Measurements from ENCODE around the gene RGS21. TPM values are rescaled to one million over a fixed set of nuclear protein-coding genes. Genes with fewer than 3 reads are reported as not detected.

The RGS21 gene
- total and polyA plus RNA-seq, 11 donors = not detected

DNA sequence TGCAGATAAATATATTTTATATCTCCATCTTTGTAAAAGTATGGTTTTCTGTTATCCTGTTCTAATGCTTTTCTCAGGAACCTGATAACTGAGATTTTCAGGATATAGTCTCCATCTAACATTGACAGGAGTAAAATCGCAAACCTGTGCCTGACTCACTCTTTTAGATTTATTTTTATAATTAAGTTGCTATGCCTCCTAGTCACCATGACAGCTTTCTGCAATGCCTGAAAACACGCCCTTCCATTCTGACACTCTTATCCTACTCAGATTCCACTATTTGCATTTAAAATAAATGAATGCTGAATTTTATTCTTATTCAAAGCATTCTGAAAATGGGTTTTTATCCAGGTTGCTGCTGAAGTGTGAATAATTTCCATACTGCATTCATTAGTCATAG, 62.8 kb downstream of the RGS21 start:
- Histone ChIP-seq H3K4me1 (no peaks in the 10 kb centered on the region), H3K27me3 (no peaks in the 10 kb centered on the region), H3K27ac (no peak overlapping the region), H3K4me3 (no peak overlapping the region), H3K9me3 (peaks cover 0 to 13% (median 2%) of the 10 kb centered on the region in 12 donors), H3K36me3 (no peaks in the 10 kb centered on the region)
- WGBS, 4 donors = 81 to 91% (median 86%) methylated on average over 2 of the region's 2 CpGs
- DNase-seq = no peak
- TF ChIP-seq, protein P1, sequence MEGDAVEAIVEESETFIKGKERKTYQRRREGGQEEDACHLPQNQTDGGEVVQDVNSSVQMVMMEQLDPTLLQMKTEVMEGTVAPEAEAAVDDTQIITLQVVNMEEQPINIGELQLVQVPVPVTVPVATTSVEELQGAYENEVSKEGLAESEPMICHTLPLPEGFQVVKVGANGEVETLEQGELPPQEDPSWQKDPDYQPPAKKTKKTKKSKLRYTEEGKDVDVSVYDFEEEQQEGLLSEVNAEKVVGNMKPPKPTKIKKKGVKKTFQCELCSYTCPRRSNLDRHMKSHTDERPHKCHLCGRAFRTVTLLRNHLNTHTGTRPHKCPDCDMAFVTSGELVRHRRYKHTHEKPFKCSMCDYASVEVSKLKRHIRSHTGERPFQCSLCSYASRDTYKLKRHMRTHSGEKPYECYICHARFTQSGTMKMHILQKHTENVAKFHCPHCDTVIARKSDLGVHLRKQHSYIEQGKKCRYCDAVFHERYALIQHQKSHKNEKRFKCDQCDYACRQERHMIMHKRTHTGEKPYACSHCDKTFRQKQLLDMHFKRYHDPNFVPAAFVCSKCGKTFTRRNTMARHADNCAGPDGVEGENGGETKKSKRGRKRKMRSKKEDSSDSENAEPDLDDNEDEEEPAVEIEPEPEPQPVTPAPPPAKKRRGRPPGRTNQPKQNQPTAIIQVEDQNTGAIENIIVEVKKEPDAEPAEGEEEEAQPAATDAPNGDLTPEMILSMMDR (IDR thresholded peaks at IDR 0.05) = no peak
- TF ChIP-seq POLR2A (IDR thresholded peaks at IDR 0.05) = no peak
- ATAC-seq = no peak
- intact Hi-C loops (cut with DNase I) = no loop called here

DNA sequence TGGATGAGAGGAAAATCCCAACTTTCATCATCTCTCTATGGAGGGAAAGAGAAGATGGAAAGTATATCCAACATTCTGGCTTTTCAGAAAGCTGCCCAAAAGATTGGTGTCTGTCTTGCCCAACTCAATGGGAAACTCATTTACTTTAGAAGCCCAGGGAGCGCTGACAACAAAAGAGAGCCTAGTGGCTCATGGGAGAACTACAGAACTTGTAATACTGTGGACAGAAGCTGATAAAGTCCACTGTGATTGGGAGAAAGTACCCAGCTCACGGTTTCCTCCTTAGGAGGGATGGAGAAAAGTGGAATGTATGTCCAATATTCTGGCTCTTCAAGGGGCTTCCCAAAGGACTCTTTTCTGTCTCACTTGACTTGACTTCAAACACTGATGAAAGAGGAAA, 66.0 kb downstream of the RGS21 start:
- no peak for DNase-seq
- H3K4me3 ChIP-seq = no peak overlapping the region
- H3K9me3 ChIP-seq = peaks cover 0 to 16% (median 5%) of the 10 kb centered on the region in 12 donors
- no peak for TF ChIP-seq POLR2A (IDR thresholded peaks at IDR 0.05)
- TF ChIP-seq, protein P1 (IDR thresholded peaks at IDR 0.05) = no peak
- no peak for ATAC-seq
- H3K27me3 ChIP-seq = no peaks in the 10 kb centered on the region
- intact Hi-C loops (cut with DNase I) = no loop called here
- H3K27ac ChIP-seq = no peak overlapping the region
- H3K36me3 ChIP-seq = no peaks in the 10 kb centered on the region
- WGBS, 4 donors = 81 to 88% (median 82%) methylated on average over 2 of the region's 2 CpGs
- no peaks in the 10 kb centered on the region for H3K4me1 ChIP-seq

- Histone ChIP-seq H3K4me1 (no peaks in the 10 kb centered on the region), H3K4me3 (no peak overlapping the region), H3K27ac (no peak overlapping the region), H3K36me3 (no peaks in the 10 kb centered on the region), H3K27me3 (no peaks in the 10 kb centered on the region), H3K9me3 (peaks cover 0 to 16% (median 5%) of the 10 kb centered on the region in 12 donors)
- ATAC-seq = no peak
- intact Hi-C loops (cut with DNase I) = no loop called here
- TF ChIP-seq, protein P1 (IDR thresholded peaks at IDR 0.05) = no peak
- TF ChIP-seq POLR2A (IDR thresholded peaks at IDR 0.05) = no peak
- WGBS, 4 donors = 73 to 92% (median 90%) methylated on average over 1 of the region's 1 CpG
- no peak for DNase-seq
Observed at GRCh38 chr1:192386051-192386650, 69.4 kb downstream of the RGS21 start.

DNA sequence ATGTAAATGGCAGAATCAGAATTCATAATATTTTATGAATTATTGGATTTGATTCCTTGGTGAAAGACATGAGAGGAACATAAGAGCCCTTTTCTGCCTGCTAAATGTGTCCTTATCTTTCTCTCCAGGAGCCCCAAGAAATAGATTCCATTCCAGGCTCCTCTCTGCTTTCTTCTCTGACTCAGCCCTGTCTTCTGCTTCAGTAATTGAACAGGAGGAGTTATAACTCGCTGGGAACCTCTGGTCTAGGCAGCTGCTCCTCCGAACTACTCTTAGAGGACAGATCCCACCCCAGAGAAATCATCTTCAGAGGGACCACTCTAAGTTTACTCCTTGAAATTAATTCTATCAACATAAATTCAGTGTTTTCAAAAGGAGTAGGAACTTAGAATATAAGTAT, 78.4 kb downstream of the RGS21 start:
- intact Hi-C loops (cut with DNase I) = no loop called here
- H3K27ac ChIP-seq = no peak overlapping the region
- H3K4me3 ChIP-seq = no peak overlapping the region
- 65 to 73% (median 67%) methylated on average over 2 of the region's 2 CpGs for WGBS, 4 donors
- no peak for TF ChIP-seq POLR2A (IDR thresholded peaks at IDR 0.05)
- TF ChIP-seq, protein P1 (IDR thresholded peaks at IDR 0.05) = no peak
- DNase-seq (no peak), ATAC-seq (no peak)
- H3K36me3 ChIP-seq = no peaks in the 10 kb centered on the region
- H3K9me3 ChIP-seq = no peaks in the 10 kb centered on the region
- no peaks in the 10 kb centered on the region for H3K27me3 ChIP-seq
- no peaks in the 10 kb centered on the region for H3K4me1 ChIP-seq
